Measurements from ENCODE around the gene CFAP61.

CFAP61 gene

DNA sequence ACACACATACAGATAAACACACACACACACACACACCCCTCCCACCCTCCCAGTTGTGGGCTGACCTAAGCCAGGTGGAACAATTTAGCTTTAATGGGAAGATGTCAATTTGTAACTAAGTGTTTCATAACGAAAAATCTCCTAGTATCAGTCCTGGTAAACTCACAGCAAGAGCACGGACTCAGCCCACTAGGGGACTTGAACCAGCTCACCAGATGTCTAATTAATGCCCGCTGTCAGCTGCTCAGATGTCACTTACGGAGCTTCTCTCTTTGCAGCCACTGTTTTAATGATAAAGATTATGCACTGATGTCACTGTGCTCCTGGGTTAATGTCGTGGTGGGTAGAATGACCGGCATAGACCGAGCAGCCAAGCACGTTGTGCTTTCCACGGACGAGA, 199.0 kb downstream of the CFAP61 start:
- TF ChIP-seq, protein P1, sequence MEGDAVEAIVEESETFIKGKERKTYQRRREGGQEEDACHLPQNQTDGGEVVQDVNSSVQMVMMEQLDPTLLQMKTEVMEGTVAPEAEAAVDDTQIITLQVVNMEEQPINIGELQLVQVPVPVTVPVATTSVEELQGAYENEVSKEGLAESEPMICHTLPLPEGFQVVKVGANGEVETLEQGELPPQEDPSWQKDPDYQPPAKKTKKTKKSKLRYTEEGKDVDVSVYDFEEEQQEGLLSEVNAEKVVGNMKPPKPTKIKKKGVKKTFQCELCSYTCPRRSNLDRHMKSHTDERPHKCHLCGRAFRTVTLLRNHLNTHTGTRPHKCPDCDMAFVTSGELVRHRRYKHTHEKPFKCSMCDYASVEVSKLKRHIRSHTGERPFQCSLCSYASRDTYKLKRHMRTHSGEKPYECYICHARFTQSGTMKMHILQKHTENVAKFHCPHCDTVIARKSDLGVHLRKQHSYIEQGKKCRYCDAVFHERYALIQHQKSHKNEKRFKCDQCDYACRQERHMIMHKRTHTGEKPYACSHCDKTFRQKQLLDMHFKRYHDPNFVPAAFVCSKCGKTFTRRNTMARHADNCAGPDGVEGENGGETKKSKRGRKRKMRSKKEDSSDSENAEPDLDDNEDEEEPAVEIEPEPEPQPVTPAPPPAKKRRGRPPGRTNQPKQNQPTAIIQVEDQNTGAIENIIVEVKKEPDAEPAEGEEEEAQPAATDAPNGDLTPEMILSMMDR (conservative IDR thresholded peaks at IDR 0.05; ENCODE audit: low read depth, low read length) = no peak
- no peak for DNase-seq (ENCODE audit: low read depth)
- no peak overlapping the region for H3K4me3 ChIP-seq (ENCODE audit: low read depth, low read length)

DNA sequence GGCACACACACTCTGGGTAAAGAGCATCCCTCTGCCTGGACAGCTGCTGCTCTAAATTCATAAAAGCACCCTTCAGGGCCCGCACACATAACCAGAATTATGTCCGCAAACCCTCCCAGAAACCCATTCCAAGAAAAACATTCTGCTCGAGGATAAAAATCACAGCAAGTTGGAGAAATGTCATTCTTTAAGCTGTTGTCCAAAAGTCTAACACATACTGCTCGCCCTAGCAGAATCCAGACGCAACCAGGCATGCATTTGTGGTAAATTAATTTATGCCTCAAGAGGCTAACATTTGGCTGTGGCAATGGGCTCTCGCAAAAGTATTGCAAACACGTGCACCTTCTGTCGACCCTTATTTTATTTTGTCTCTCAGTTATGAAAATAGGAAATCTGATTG, 199.5 kb downstream of the CFAP61 start:
- DNase-seq (ENCODE audit: low read depth) = no peak
- no peak overlapping the region for H3K4me3 ChIP-seq (ENCODE audit: low read depth, low read length)
- TF ChIP-seq, protein P1 (conservative IDR thresholded peaks at IDR 0.05; ENCODE audit: low read depth, low read length) = no peak

DNA sequence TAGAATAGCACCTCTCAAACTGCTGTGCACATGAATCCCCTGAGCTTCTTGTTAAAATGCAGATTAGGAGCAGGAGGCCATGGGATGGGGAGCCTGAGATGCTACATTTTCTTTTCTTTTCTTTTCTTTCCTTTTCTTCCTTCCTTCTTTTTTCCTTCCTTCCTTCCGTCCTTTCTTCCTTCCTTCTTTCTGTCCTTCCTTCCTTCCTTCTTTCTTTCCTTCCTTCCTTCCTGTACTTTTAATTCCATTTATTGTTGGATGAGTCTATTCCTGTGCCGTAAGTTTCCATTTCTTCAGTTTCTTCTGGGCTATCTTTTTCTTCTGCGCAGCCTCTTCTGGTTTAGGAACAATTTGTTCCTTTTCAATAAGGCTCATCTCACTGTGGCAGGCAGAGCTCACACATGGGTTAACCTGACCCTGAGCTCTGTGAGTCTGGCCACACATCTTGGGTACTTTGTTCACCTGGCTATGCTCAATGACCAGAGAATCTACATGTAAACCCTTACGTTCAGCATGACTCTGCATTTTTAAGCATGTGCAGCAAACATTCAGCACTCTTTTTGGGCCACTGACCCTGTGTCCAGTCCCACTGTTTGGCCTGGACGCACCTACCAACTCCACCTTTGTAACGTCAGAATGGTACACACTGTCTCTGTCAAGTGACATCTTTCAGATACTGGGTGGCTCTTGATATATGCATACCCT, 200.9 kb downstream of the CFAP61 start:
- TF ChIP-seq, protein P1 (conservative IDR thresholded peaks at IDR 0.05; ENCODE audit: low read depth, low read length) = no peak
- no peak for DNase-seq (ENCODE audit: low read depth)
- H3K4me3 ChIP-seq (ENCODE audit: low read depth, low read length) = no peak overlapping the region

DNA sequence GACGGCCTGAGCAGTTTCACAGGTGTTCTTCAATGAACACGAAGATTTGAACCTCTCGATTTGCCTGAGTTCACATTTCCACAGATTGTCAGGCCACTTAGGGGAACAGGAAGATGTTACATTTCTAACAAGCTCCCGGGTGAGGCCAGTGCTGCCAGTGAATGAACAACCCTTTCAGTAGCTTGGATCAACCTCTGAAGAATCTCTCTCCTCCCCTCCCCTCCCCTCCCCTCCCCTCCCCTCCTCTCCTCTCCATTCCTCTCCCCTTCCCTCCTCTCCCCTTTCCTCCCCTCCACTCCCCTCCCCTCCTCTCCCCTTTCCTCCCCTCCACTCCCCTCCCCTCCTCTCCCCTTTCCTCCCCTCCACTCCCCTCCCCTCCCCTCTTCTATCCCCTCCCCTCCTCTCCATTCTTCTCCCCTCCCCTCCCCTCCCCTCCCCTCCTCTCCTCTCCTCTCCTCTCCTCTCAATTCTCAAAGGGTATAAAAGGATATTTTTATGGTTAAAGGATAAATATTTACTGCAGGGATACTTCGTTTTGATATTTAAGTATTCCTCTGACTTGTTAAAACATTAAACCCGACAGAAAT, 201.5 kb downstream of the CFAP61 start:
- DNase-seq (ENCODE audit: low read depth) = no peak
- no peak overlapping the region for H3K4me3 ChIP-seq (ENCODE audit: low read depth, low read length)
- TF ChIP-seq, protein P1 (conservative IDR thresholded peaks at IDR 0.05; ENCODE audit: low read depth, low read length) = no peak

DNA sequence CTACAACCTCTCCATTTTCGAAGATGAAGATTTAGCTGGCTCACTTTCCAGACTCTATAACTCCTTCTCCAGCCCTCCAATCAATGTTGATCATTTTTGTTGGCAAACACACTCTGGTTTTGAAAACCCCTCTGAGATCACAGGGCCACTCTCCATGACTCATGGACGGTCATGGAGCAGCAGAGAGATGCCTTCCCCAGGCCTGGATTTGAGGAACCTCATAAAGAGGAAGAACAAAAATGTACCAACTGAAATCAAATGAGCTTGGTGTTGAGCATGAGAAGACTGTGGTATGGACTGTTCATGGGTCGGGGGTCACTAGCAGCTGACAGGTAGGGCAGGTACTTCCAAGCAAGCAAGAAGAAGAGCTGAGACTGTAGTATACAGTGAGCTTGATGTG, 202.8 kb downstream of the CFAP61 start:
- no peak overlapping the region for H3K4me3 ChIP-seq (ENCODE audit: low read depth, low read length)
- DNase-seq (ENCODE audit: low read depth) = no peak
- TF ChIP-seq, protein P1 (conservative IDR thresholded peaks at IDR 0.05; ENCODE audit: low read depth, low read length) = no peak

DNA sequence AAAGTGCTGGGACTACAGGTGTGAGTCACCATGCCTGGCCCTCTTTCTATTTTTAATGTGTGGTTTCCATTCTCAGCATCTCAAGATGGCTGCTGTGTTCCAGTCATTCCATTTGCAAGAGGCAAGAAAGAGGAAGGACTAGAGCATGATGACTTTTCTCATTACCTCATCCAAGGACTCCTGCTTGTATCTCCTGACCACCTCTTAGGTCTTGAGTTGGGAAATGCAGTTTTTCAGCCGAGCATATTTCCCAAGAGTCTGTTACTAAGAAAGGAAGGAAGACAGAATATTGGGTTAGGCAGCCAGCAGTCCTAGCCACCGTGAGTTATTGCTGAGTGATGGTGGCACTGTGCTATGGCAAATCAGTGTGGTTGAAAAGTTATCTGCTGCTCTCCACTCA, 207.2 kb downstream of the CFAP61 start:
- no peak overlapping the region for H3K4me3 ChIP-seq (ENCODE audit: low read depth, low read length)
- TF ChIP-seq, protein P1 (conservative IDR thresholded peaks at IDR 0.05; ENCODE audit: low read depth, low read length) = no peak
- no peak for DNase-seq (ENCODE audit: low read depth)

DNA sequence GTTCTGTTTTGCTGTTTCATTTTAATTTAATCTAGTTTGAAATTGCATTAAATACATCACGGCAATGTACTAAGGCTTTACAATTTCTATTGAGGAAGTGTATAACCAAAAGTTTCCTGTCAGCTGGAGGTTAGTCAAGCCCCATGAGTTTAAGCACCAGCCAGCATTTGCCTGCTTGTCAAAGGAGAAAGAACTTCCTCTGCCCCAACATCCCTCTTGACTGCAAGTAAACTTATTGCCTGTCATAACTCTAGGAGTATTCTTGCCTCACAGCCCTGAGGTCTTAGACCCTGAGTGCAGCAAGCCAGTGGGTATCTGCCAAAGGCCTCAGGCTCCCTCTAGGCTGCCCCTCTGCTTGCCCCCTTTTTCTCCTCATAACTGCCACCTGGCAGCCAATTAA, 208.8 kb downstream of the CFAP61 start:
- no peak overlapping the region for H3K4me3 ChIP-seq (ENCODE audit: low read depth, low read length)
- no peak for DNase-seq (ENCODE audit: low read depth)
- TF ChIP-seq, protein P1 (conservative IDR thresholded peaks at IDR 0.05; ENCODE audit: low read depth, low read length) = no peak

All from choroid plexus epithelial cell (primary cell).